ENCODE data around the gene FFAR2. TPM values are rescaled to one million over a fixed set of nuclear protein-coding genes. Genes with fewer than 3 reads are reported as not detected.

FFAR2 gene
- total and polyA plus RNA-seq, 2 donors (not counting 1 experiment from before 2014, with no cell fraction given), result not detected

GRCh38 chr19:35458192-35458591, 10.1 kb downstream of the FFAR2 start:
- Histone ChIP-seq H3K27ac (ENCODE audit: insufficient read depth, low read length) (no peak overlapping the region), H3K4me3 (replicated peaks in 1 of 4; ENCODE audit: control extremely low read depth in 1 of 4, insufficient read depth in 1 of 4, low read depth in 3 of 4, low read length in 4 of 4) (no peak overlapping the region), H3K36me3 (ENCODE audit: control insufficient read depth, insufficient read depth, low read length) (no peaks in the 10 kb centered on the region), H3K4me2 (ENCODE audit: extremely low read depth, insufficient read depth, low read length) (no peak overlapping the region), H2AFZ (ENCODE audit: low read length) (no peak overlapping the region), H3K4me1 (ENCODE audit: control insufficient read depth, extremely low read depth, insufficient read depth, low read length) (no peaks in the 10 kb centered on the region), H4K20me1 (ENCODE audit: control insufficient read depth, extremely low read depth, insufficient read depth, low read length) (no peaks in the 10 kb centered on the region), H3K9me3 (ENCODE audit: control insufficient read depth, insufficient read depth, low read depth, low read length) (no peaks in the 10 kb centered on the region), H3K79me2 (ENCODE audit: control insufficient read depth, insufficient read depth, low read length) (no peaks in the 10 kb centered on the region), H3K9ac (ENCODE audit: insufficient read depth, low read length) (no peak overlapping the region), H3K27me3 (ENCODE audit: control insufficient read depth, insufficient read depth, low read length) (no peaks in the 10 kb centered on the region)
- TF ChIP-seq CTCF (conservative IDR thresholded peaks at IDR 0.05 in 1 of 2, IDR thresholded peaks at IDR 0.05 in 1 of 2; ENCODE audit: low read depth in 1 of 2, low read length in 2 of 2) (no peak), EZH2 (IDR thresholded peaks at IDR 0.05; ENCODE audit: low read length, missing control alignments) (no peak)
- no peak for DNase-seq (ENCODE audit: low read depth in 2 of 2)

- no peak for TF ChIP-seq CTCF (conservative IDR thresholded peaks at IDR 0.05 in 1 of 2, IDR thresholded peaks at IDR 0.05 in 1 of 2; ENCODE audit: low read depth in 1 of 2, low read length in 2 of 2)
- TF ChIP-seq EZH2 (IDR thresholded peaks at IDR 0.05; ENCODE audit: low read length, missing control alignments), result no peak
- no peaks in the 10 kb centered on the region for H3K36me3 ChIP-seq (ENCODE audit: control insufficient read depth, insufficient read depth, low read length)
- H3K9ac ChIP-seq (ENCODE audit: insufficient read depth, low read length), result no peak overlapping the region
- no peaks in the 10 kb centered on the region for H3K79me2 ChIP-seq (ENCODE audit: control insufficient read depth, insufficient read depth, low read length)
- peak in 1 of 2 donors; percentile 60 for DNase-seq (ENCODE audit: low read depth in 2 of 2)
- H3K4me3 ChIP-seq (replicated peaks in 1 of 4; ENCODE audit: control extremely low read depth in 1 of 4, insufficient read depth in 1 of 4, low read depth in 3 of 4, low read length in 4 of 4), result no peak overlapping the region
- no peak overlapping the region for H3K4me2 ChIP-seq (ENCODE audit: extremely low read depth, insufficient read depth, low read length)
- no peaks in the 10 kb centered on the region for H3K27me3 ChIP-seq (ENCODE audit: control insufficient read depth, insufficient read depth, low read length)
- no peak overlapping the region for H3K27ac ChIP-seq (ENCODE audit: insufficient read depth, low read length)
- no peaks in the 10 kb centered on the region for H3K9me3 ChIP-seq (ENCODE audit: control insufficient read depth, insufficient read depth, low read depth, low read length)
- no peak overlapping the region for H2AFZ ChIP-seq (ENCODE audit: low read length)
- H3K4me1 ChIP-seq (ENCODE audit: control insufficient read depth, extremely low read depth, insufficient read depth, low read length), result no peaks in the 10 kb centered on the region
- H4K20me1 ChIP-seq (ENCODE audit: control insufficient read depth, extremely low read depth, insufficient read depth, low read length), result no peaks in the 10 kb centered on the region
Observed at GRCh38 chr19:35458731-35459391, 10.8 kb downstream of the FFAR2 start.

- H3K36me3 ChIP-seq (ENCODE audit: control insufficient read depth, insufficient read depth, low read length), result no peaks in the 10 kb centered on the region
- H3K4me1 ChIP-seq (ENCODE audit: control insufficient read depth, extremely low read depth, insufficient read depth, low read length), result no peaks in the 10 kb centered on the region
- peak in 1 of 2 donors; percentile 87 for DNase-seq (ENCODE audit: low read depth in 2 of 2)
- no peaks in the 10 kb centered on the region for H4K20me1 ChIP-seq (ENCODE audit: control insufficient read depth, extremely low read depth, insufficient read depth, low read length)
- no peak overlapping the region for H3K27ac ChIP-seq (ENCODE audit: insufficient read depth, low read length)
- no peaks in the 10 kb centered on the region for H3K9me3 ChIP-seq (ENCODE audit: control insufficient read depth, insufficient read depth, low read depth, low read length)
- H3K79me2 ChIP-seq (ENCODE audit: control insufficient read depth, insufficient read depth, low read length), result no peaks in the 10 kb centered on the region
- H3K9ac ChIP-seq (ENCODE audit: insufficient read depth, low read length), result no peak overlapping the region
- no peak for TF ChIP-seq CTCF (conservative IDR thresholded peaks at IDR 0.05 in 1 of 2, IDR thresholded peaks at IDR 0.05 in 1 of 2; ENCODE audit: low read depth in 1 of 2, low read length in 2 of 2)
- TF ChIP-seq EZH2 (IDR thresholded peaks at IDR 0.05; ENCODE audit: low read length, missing control alignments), result no peak
- H3K4me2 ChIP-seq (ENCODE audit: extremely low read depth, insufficient read depth, low read length), result no peak overlapping the region
- no peak overlapping the region for H2AFZ ChIP-seq (ENCODE audit: low read length)
- H3K27me3 ChIP-seq (ENCODE audit: control insufficient read depth, insufficient read depth, low read length), result no peaks in the 10 kb centered on the region
- H3K4me3 ChIP-seq (replicated peaks in 1 of 4; ENCODE audit: control extremely low read depth in 1 of 4, insufficient read depth in 1 of 4, low read depth in 3 of 4, low read length in 4 of 4), result no peak overlapping the region
Observed at GRCh38 chr19:35459414-35460082, 11.5 kb downstream of the FFAR2 start.
